HG02571 (cell line): ENCODE results near the gene NUDCD3.
"Not testable (repeated sequence)": the region's sequence is repeated elsewhere in the genome, so short reads cannot be mapped to it uniquely, and the experiment has no call there.

Experiments
- ATAC-seq: cut with Tn5 transposase; IDR thresholded peaks from one replicate; pipeline ENCODE4 v1.9.1; 2021; ENCODE audit warnings: mild to moderate bottlenecking, moderate library complexity; ENCODE audit not compliant: unreplicated experiment

The NUDCD3 gene

GRCh38 chr7:44518761-44519160 is 28.3 kb upstream of the NUDCD3 start:
- ATAC-seq: no peak

- no peak for ATAC-seq
Observed at GRCh38 chr7:44517175-44517574, 26.7 kb upstream of the NUDCD3 start.

GRCh38 chr7:44515590-44516268 is 25.3 kb upstream of the NUDCD3 start:
- ATAC-seq: no peak

GRCh38 chr7:44512736-44513135 is 22.3 kb upstream of the NUDCD3 start:
- ATAC-seq: no peak

GRCh38 chr7:44511863-44512468 is 21.5 kb upstream of the NUDCD3 start:
- ATAC-seq: no peak

GRCh38 chr7:44511236-44511635 is 20.8 kb upstream of the NUDCD3 start:
- ATAC-seq: no peak

- no peak for ATAC-seq
Observed at GRCh38 chr7:44508328-44509030, 18.0 kb upstream of the NUDCD3 start.

- ATAC-seq: not testable (repeated sequence)
Observed at GRCh38 chr7:44506592-44507288, 16.3 kb upstream of the NUDCD3 start.

- ATAC-seq: no peak
Observed at GRCh38 chr7:44505595-44505994, 15.1 kb upstream of the NUDCD3 start.

GRCh38 chr7:44498230-44498954 is 7.9 kb upstream of the NUDCD3 start:
- no peak for ATAC-seq

GRCh38 chr7:44497155-44498027 is 6.9 kb upstream of the NUDCD3 start:
- ATAC-seq: no peak

GRCh38 chr7:44496385-44496784 is 5.9 kb upstream of the NUDCD3 start:
- no peak for ATAC-seq

GRCh38 chr7:44494960-44495359 is 4.5 kb upstream of the NUDCD3 start:
- ATAC-seq: no peak

- no peak for ATAC-seq
Observed at GRCh38 chr7:44491229-44491628, 771 bp upstream of the NUDCD3 start.

- peak; percentile 23 for ATAC-seq
Observed at GRCh38 chr7:44489955-44490350, 505 bp downstream of the NUDCD3 start.

- no peak for ATAC-seq
Observed at GRCh38 chr7:44488955-44489354, 1.5 kb downstream of the NUDCD3 start.

- ATAC-seq: no peak
Observed at GRCh38 chr7:44486693-44487092, 3.8 kb downstream of the NUDCD3 start.

- no peak for ATAC-seq
Observed at GRCh38 chr7:44486001-44486400, 4.5 kb downstream of the NUDCD3 start.

- no peak for ATAC-seq
Observed at GRCh38 chr7:44484482-44485313, 5.8 kb downstream of the NUDCD3 start.
